HG03457 (cell line): Measurements from ENCODE around the gene POLR2H.

Source experiments
- ATAC-seq: cut with Tn5 transposase; IDR thresholded peaks from one replicate; pipeline ENCODE4 v1.9.1; 2021; ENCODE audit warnings: moderate number of reproducible peaks; ENCODE audit not compliant: unreplicated experiment

POLR2H gene

GRCh38 chr3:184384856-184385422, 23.4 kb downstream of the POLR2H start:
- no peak for ATAC-seq

- ATAC-seq = no peak
These were observed 24.7 kb downstream of the POLR2H start for GRCh38 chr3:184386047-184386806.

GRCh38 chr3:184387174-184387714, 25.7 kb downstream of the POLR2H start:
- no peak for ATAC-seq

GRCh38 chr3:184388164-184388935, 26.8 kb downstream of the POLR2H start:
- no peak for ATAC-seq

GRCh38 chr3:184388936-184389230, 27.4 kb downstream of the POLR2H start:
- ATAC-seq = no peak

GRCh38 chr3:184389384-184389783, 27.9 kb downstream of the POLR2H start:
- ATAC-seq = no peak

- no peak for ATAC-seq
These were observed 28.5 kb downstream of the POLR2H start for GRCh38 chr3:184389935-184390528.

GRCh38 chr3:184391266-184391665, 29.8 kb downstream of the POLR2H start:
- no peak for ATAC-seq

GRCh38 chr3:184395320-184395660, 33.8 kb downstream of the POLR2H start:
- no peak for ATAC-seq

- ATAC-seq = no peak
These were observed 37.9 kb downstream of the POLR2H start for GRCh38 chr3:184399410-184399809.

GRCh38 chr3:184405075-184406030, 43.8 kb downstream of the POLR2H start:
- no peak for ATAC-seq

GRCh38 chr3:184409331-184409926, 47.9 kb downstream of the POLR2H start:
- no peak for ATAC-seq

GRCh38 chr3:184409946-184410500, 48.5 kb downstream of the POLR2H start:
- ATAC-seq = no peak

GRCh38 chr3:184414418-184415202, 53.1 kb downstream of the POLR2H start:
- ATAC-seq = no peak

GRCh38 chr3:184415203-184415490, 53.6 kb downstream of the POLR2H start:
- no peak for ATAC-seq

- peak; percentile 69 for ATAC-seq
These were observed 56.3 kb downstream of the POLR2H start for GRCh38 chr3:184417619-184418327.
